ENCODE results near the gene AGFG2.

Gene AGFG2

GRCh38 chr7:100572949-100573675, 34.1 kb downstream of the AGFG2 start:
- no peak for DNase-seq (ENCODE audit: low spot score)

- DNase-seq (ENCODE audit: low spot score): no peak
These were observed 34.8 kb downstream of the AGFG2 start, which contains the start of gene SAP25 for GRCh38 chr7:100573691-100574361. TSS of gene SAP25 (minus strand) at chr7:100573900. CDS start at chr7:100573742, 158 bp downstream.

DNA sequence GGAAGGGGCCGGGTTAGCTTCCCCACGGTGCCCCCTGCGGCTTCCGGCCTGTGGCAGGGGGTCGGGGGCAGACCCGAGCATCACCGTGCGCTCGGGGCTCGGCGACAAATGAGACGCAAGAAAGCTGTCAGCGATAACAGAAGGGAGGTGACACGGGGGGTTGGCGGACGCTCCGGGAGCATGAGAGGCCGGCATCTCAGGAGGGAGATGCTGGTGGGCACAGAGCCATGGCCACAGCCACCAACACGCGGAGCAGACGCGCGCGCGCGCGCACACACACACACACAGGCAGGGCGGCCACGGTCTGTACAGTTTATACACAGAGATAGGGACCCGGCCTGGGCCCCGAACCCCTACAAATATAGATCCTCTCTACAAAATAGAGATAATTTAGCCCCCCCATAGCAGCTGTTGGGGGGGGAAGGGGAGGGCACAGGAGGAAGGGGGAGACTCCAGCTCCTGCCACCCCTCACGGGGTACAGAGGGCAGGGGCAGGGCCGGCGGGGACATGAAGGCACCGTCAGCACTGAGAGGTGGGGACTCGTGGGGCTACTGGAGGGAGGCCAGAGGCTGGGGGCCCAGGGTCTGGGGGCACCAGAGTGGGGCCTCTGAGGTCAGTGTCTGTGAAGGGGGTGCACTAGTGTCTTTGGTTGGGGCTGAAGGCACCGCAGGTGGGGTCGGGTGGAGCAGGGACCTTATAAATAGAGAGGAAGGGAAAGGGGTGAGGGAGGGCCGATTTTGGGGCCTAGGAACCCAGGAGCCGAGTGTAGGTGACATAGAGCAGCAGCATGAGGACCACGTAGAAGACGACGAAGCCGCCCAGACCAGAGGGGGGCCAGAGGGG, 35.6 kb downstream of the AGFG2 start:
- no peak for DNase-seq (ENCODE audit: low spot score)

- DNase-seq (ENCODE audit: low spot score): no peak
These were observed 36.2 kb downstream of the AGFG2 start for GRCh38 chr7:100575206-100575631.

DNA sequence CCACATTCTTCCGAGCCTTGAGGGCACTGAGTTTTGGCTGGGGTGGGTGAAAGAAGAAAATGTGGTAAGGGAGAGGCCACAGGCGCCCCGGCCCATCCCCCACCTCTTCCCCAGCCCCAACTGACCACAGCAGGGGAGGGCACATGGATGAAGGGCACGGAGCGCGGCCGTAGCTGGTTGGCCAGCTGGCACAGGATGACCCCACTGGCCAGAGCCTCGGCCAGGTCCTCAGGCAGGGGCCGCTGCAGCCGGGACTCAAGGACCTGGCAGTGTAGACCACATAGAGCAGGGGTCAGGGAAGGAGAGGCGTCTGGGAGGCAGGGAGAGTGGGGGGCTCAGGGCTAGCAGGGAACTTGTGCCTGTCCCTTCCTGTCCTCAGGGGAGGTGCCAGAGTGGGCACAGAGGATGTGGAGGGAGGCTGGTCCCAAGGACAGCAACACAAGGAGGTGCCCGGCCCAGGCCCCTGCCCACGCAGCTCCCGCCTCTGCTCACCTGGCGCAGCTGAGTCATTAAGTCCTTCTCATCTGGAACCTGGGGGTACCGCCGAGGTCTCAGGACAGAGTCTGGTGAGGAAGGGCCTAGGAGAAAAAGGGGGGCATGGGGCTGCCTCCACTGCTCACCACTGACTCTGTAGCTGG, 36.9 kb downstream of the AGFG2 start:
- no peak for DNase-seq (ENCODE audit: low spot score)

DNA sequence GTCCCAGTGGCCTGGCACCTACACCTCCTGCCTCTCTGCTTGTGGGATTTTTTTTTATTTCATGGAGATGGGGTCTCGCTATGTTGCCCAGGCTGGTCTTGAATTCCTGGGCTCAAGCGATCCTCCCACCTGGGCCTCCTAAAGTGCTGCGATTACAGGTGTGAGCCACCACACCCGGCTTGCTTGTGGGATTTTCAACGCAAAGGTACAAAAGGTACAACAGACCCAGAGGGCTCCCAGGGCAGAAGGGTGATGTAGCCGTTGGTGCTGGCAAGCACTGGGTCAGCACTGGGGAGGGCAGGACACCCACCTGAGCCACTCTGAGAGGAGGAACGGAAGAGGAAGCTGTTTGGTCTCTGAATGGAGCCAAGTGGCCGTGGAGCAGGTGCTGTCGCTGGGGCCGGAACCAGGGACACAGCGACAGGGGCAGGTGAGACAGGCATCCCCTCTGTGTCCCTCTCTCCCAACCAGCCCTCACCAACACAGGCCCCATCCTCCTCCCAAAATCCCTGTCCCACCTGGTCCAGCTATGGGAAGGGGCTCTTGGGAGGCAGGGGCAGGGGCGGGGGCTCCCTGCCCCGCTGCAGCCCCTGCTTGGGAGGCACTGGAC, 37.5 kb downstream of the AGFG2 start:
- DNase-seq (ENCODE audit: low spot score): no peak

GRCh38 chr7:100577103-100577502, 38.1 kb downstream of the AGFG2 start:
- DNase-seq (ENCODE audit: low spot score): no peak

DNA sequence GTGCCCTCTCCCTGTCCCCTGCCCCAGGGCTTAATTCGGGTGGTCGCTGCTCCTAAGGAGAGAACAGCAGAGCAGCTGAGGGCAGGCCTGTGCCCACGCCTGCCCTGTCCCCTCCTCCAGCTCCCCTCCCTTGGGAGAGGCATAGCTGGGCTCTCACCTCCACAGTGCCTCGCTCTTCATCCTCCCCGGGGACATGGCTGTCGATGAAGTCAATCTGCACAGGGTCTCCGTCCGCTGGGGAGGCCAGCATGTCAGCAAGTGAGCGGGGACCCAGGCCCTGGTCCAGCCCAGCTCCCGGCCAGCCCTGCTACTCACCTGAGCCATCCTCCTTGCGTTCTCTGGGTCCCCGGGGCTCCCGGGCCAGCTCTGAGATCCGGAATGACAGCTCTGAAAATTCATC, 38.5 kb downstream of the AGFG2 start:
- DNase-seq (ENCODE audit: low spot score): no peak

- DNase-seq (ENCODE audit: low spot score): no peak
These were observed 39.5 kb downstream of the AGFG2 start for GRCh38 chr7:100578246-100579183.

DNA sequence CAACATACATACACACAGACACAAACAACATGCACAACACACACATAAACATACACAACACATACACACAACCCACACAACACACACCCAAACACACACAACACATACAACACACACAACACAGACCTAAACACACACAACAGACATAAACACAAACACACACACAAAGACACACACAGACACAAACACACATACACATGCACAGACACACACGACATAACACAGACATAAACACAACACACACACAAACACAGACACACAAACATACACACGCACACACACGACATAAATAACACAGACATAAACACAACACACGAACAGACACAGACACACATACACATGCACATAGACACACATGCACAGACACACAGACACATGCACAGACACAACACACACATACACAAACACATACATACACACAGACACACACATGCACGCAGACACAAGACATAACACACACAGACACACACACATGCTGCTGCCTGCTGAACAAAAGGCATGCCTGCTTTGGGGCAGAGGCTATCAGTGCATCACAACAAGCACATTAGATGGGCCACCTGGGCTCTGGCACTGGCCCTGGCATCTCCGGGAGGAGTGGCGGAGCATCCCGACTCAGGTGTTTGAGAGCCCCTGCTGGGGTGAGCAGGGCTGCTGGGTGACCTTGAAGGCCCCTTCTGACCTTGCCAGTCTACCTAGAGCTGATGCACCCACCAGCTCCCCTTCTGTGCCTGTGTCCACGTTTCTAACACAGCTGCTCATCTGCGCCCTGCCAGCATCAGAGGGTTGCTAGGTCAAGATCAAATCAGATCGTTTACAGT, 41.7 kb downstream of the AGFG2 start:
- no peak for DNase-seq (ENCODE audit: low spot score)

DNA sequence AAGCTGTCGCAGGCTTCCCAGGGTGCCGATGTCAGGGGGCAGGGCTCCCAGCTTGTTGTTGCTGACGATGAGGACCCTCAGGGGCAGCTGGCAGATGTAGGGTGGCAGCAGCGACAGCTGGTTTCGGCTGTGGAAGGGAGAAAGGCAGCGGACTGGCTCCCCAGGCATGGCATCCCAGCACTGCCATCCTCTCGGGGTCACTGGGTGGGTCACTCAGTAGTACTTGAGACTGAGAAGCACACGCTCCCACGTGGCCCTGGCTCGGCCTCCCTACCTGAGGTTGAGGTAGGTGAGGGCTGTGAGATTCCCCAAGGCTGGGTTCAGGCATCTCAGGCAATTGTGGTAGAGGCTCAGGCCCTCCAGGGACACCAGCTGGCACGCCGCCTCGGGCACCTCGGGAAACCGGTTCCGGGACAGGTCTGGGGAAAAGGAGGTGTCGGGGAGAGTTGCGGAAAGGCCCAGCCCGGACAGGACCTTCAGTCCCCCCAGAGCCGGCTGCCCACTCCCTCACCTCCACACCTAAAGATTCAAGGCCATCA, 43.1 kb downstream of the AGFG2 start:
- DNase-seq (ENCODE audit: low spot score): no peak

DNA sequence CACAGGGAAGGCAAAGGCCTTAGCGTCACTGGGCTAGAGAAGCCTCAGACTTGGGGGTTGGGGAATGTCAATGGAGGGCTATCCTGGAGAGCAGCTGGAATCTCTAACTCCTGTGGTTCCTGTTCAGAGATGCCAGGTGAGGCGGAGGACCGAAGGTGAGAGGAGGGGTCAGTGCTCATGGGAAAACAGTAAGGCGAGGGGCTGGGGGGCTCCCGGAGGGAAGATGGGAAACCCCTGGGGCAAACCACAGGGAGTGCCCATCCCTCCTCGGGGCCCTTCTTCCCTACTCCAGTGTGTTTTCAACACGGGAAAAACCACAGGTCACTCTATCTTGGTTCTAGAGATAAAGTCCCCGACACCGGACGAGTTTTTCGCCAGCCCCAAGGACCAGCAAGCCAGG, 43.6 kb downstream of the AGFG2 start:
- DNase-seq (ENCODE audit: low spot score): no peak

- DNase-seq (ENCODE audit: low spot score): no peak
These were observed 44.4 kb downstream of the AGFG2 start for GRCh38 chr7:100583132-100584053.

- no peak for DNase-seq (ENCODE audit: low spot score)
These were observed 45.2 kb downstream of the AGFG2 start for GRCh38 chr7:100584054-100584682.

GRCh38 chr7:100584683-100585510, 45.9 kb downstream of the AGFG2 start:
- no peak for DNase-seq (ENCODE audit: low spot score)

DNA sequence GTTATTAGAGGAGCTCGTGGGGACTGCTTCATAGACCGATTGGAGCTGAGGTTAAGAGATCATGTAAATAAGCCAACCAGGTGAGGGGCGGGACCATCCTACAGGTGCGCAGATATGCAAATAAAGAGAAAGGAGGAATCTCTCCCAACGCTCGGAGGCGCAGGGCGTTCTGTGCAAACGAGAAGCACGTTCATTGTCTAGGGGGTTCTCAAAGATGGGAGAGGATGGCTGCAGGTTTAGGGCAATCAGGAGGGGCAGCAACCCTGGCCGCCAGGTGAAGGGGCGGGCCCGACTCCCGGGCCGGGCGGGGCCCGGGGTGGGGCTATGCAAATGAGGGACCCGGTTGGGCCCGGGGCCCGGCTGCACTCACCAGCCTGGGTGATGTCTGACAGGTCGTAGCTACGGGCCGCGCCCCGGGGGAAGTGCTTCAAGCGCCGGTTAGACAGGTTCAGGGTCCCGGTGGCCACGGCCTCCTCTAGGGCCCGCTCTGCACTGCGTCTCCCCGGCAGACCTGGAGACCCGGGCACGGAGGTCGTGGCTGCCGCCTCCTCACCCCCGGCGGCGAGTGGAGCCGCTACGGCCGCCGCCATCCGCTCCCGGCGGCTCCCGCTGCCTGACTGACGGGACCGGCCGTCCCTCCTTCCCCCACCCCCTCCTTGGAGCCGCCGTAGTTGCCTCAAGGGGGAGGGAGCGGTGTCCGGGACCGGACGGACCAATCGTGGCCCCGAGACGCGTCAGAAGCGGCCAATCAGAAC, 46.7 kb downstream of the AGFG2 start, which contains the start of gene LRCH4:
Gene LRCH4 (minus strand): TSS at position 619 of the 755 bp plus-strand sequence. CDS start 29 bp downstream, at position 590.
- DNase-seq (ENCODE audit: low spot score): peak; percentile 100

Data from HuH-7.5 (cell line).